Thoracic aorta (tissue), 2 donors: ENCODE data around the gene HOXD11. TPM values are rescaled to one million over a fixed set of nuclear protein-coding genes. Genes with fewer than 3 reads are reported as not detected.

Experiments
- ATAC-seq: fragments of 150-250 bp; one replicate; pipeline ENCODE4 v1.8.0; 2017; ENCODE audit warnings: low read depth; ENCODE audit not compliant: insufficient number of reproducible peaks, low FRiP score
- DNase-seq: peaks from one replicate; pipeline ENCODE4 v3.0.0-alpha.2; 2020; ENCODE audit warnings: low spot score
- H3K27ac ChIP-seq, 2 donors: fragments of 200-600 bp; sonication (generic); 1 replicate in 1 of 2; 2 replicates in 1 of 2; pipeline ENCODE4 v1.5.1; 2016; ENCODE audit warnings: mild to moderate bottlenecking in 2 of 2, moderate library complexity in 2 of 2
- H3K27me3 ChIP-seq: fragments of 200-600 bp; sonication (generic); replicated peaks from 2 replicates; pipeline ENCODE4 v1.6.0; 2016; ENCODE audit warnings: mild to moderate bottlenecking; ENCODE audit not compliant: insufficient read depth
- H3K36me3 ChIP-seq: fragments of 200-600 bp; sonication (generic); one replicate; pipeline ENCODE4 v1.5.1; 2016
- H3K4me1 ChIP-seq, 2 donors: fragments of 200-600 bp; sonication (generic); 1 replicate in 1 of 2; 2 replicates in 1 of 2; pipeline versions ENCODE4 v1.5.1 to v1.6.0; 2016; ENCODE audit warnings: low read depth in 2 of 2, mild to moderate bottlenecking in 1 of 2; ENCODE audit not compliant: control insufficient read depth in 1 of 2
- H3K4me3 ChIP-seq: fragments of 200-600 bp; sonication (generic); 2 replicates; pipeline ENCODE4 v1.5.1; 2016; ENCODE audit warnings: mild to moderate bottlenecking
- H3K9me3 ChIP-seq: fragments of 200-600 bp; sonication (generic); 2 replicates; pipeline ENCODE4 v1.5.1; 2016
- CTCF ChIP-seq: fragments of 200-600 bp; sonication (generic); IDR thresholded peaks from one replicate; pipeline ENCODE4 v1.5.1; 2019; ENCODE audit warnings: antibody characterized with exemption
- total RNA-seq, 2 donors: library from RNA; depleted of rRNA; stranded (reverse); fragments of >200 nt; gene quantifications; one replicate each; pipeline versions ENCODE4 v1.1.0 to v1.2.3, GENCODE V29; 2016

Gene HOXD11
- total RNA-seq, 2 donors from 2014 or later: not detected

GRCh38 chr2:176079285-176079830 lies 27.7 kb upstream of the HOXD11 start:
- ATAC-seq (no peak), DNase-seq (no peak)
- Histone ChIP-seq H3K36me3 (no peaks in the 10 kb centered on the region), H3K9me3 (no peaks in the 10 kb centered on the region), H3K4me1 (peaks cover 0 to 19% of the 10 kb centered on the region in 2 donors), H3K27me3 (peaks cover 81% of the 10 kb centered on the region), H3K4me3 (peak overlapping the region; percentile 24), H3K27ac (no peak overlapping the region)
- no peak for TF ChIP-seq CTCF

- TF ChIP-seq CTCF: peak; percentile 56
- H3K27me3 ChIP-seq: peaks cover 79% of the 10 kb centered on the region
- DNase-seq (no peak), ATAC-seq (no peak)
- H3K27ac ChIP-seq: no peak overlapping the region
- H3K36me3 ChIP-seq: no peaks in the 10 kb centered on the region
- H3K9me3 ChIP-seq: no peaks in the 10 kb centered on the region
- H3K4me1 ChIP-seq: peaks cover 0 to 19% of the 10 kb centered on the region in 2 donors
- H3K4me3 ChIP-seq: peak overlapping the region; percentile 51
These were observed 27.1 kb upstream of the HOXD11 start for GRCh38 chr2:176079831-176080539.

- Histone ChIP-seq H3K4me1 (peaks cover under 1 to 19% of the 10 kb centered on the region in 2 donors), H3K27ac (peak overlapping the region in 1 of 2 donors; percentile 27), H3K9me3 (no peaks in the 10 kb centered on the region), H3K27me3 (peaks cover 75% of the 10 kb centered on the region), H3K36me3 (no peaks in the 10 kb centered on the region), H3K4me3 (peak overlapping the region; percentile 51)
- no peak for ATAC-seq
- no peak for TF ChIP-seq CTCF
- no peak for DNase-seq
These were observed 26.3 kb upstream of the HOXD11 start for GRCh38 chr2:176080540-176081375.

- peaks cover 4 to 19% of the 10 kb centered on the region in 2 donors for H3K4me1 ChIP-seq
- ATAC-seq: no peak
These were observed 25.7 kb upstream of the HOXD11 start for GRCh38 chr2:176081376-176081836.

More at GRCh38 chr2:176081376-176081836, 25.7 kb upstream of the HOXD11 start:
- no peak for DNase-seq
- peaks cover 75% of the 10 kb centered on the region for H3K27me3 ChIP-seq
- no peak for TF ChIP-seq CTCF
- H3K27ac ChIP-seq: peak overlapping the region in 1 of 2 donors; percentile 27
- no peaks in the 10 kb centered on the region for H3K9me3 ChIP-seq
- no peak overlapping the region for H3K4me3 ChIP-seq
- H3K36me3 ChIP-seq: no peaks in the 10 kb centered on the region
